CD4-positive, alpha-beta T cell treated with Interferon alpha-2 for 1 hour (primary cell): Measurements from ENCODE around the gene SFXN5.

Experiments
- DNase-seq, 2 donors: peaks; one replicate each; pipeline ENCODE4 v3.0.0-alpha.2; 2020 to 2022

Gene SFXN5

DNA sequence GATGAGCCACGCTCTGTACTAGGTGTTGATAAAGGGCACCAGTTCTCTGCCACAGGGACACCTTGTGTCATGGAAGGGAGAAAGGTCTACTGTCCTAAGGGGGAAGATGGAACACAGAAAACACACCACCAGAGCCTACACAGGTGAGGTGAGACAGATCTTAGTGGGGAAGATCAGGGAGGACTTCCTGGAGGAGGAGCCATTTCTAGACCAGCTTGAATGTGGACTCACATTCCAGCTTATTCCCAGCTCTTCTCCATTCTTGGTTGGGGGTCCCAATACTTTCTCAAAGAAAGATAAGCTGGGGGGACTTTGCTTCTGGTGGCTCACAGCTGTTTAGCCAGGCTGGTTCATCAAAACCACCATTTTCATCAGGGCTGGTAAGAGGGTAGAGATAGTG is 118.0 kb downstream of the SFXN5 start:
- no peak for DNase-seq

DNA sequence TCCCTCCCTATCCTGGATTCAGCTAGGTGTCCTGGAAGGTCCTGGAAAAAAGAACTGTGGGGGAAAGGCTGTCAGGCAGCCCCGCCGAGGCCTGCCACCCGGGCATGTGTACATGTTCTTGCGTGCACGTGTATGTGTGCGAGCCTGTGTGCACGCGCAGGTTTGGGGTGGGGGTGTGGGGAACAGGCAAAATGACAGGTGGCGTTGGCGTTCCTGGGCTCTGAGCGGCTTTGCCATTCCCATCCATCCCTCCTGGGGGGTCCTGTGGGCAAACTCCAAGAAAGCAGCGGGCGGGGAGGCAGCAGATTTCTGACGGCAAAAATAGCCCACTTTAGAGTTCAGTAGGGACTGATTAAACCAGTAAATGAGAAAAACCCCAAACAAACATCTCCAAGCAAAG is 118.6 kb downstream of the SFXN5 start:
- no peak for DNase-seq

DNA sequence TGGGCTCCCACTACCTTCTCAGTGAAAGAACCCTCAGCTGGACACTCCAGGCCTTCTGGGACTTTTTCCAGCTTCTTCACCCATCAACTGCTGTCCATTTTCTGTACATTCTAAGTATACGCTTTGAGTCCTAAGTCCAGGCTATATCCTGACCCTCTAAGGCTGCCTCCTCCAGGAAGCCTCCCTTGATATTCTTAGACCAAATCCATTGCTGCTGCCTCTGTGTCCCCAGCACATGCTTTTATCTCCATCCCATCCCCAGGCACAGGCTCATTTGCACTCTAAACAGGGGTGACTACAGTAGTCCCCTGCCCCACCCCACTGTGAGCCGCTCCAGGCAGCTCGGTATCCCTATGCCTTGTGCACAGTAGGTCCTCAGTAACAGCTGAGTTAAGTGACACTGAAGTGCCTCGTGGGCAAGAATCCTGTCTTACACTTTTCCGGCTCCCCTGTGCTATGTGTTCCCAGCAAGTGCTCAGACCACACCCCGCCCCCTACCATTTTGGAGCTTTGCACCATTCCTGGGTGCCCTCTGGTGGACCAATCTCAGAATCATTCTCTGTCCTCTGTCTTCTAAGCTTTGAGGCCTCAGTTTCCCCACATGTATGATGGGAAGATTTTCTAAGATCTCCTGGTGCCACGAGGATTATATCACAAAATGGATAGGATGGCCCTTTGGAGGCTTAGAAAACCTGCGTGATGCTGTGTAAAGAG is 119.2 kb downstream of the SFXN5 start:
- DNase-seq = no peak

DNA sequence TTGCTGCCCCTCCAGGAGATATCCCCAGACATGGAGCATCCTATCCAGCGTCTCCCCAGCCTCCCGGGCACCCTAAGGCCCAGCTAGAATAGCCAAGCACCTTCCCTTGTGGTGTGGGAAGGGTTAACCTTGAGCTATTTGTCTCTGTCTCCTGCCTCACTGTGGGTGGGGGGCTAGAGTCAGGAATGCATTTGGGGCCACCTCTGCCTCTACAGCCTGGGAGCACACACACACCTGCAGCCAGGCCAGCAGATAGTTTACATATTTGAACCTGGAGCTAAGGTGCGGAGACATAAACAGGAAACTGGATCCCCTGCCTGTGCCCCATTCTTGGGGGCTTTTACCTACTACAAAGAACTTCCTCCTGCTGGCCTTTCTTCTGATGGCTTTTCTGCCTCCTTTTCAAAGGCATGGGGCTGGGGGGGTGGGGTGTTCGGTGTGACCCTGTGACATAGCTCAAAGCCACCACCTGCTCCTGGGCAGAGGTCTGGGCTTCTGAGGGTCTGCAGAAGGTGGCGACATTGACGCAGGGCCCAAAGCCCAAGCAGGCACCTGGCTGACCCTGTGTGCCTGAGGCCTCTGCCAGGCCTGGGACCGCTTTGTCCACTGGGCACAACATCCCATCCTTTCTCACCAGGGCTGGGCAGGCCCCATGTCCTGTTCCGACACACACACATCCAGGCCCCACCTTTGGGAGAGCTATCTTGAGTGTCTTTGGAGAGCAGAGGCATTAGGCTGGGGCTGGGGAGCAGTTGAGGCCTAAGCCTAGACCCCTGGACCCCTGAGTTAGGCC is 120.0 kb downstream of the SFXN5 start:
- DNase-seq = no peak

DNA sequence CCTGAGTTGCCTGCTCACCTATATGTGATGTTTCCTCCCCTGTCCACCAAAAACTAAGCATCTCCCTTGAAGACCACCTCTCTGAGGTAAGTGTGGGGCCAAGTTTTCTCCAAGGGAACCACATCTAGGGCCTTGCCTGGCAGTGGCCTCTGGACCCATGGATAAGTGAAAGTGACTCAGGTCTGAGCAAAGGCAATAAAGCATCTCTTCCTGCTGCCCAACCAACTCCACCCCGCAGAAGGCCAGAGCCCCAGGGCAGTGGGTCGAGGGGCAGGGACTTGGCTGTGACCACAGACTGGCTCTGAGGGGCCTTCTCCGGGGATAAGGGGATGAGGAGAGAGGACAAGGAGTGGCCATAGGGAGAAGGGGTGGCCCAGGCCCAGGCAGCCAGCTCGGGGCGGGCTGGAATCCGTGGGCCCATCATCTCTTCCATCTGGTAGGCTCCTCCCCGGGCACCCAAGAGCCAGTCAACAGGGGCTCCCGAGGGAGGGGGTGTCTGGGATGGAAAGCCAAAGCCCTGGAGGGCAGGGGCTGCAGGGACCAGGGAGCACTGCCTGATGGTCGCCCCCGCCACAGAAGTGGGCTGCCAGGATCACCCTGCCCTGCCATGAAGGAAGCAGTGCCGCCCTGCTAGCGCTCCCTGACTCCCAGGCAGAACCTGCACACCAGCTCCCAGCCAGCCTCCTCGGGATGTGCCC is 120.8 kb downstream of the SFXN5 start:
- DNase-seq = no peak

DNA sequence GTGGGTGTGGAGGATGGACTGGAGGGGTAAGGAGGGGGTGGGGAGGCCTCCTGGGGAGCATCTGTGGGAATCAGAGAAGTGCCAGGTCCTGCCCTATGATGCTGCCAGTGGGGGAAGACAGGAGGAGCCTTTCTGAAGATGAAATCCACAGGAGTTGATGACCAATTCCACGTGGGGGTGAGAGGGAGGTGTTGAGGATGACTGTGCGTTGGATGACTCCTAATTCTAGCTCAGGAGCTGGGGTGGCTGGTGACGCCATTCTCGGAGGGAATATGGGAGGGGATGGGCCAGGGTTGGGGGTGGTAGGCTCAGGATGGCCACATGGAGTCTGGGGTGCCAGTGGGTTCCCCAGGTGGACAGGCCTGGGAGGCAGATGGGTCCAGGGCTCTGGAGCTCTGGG is 121.9 kb downstream of the SFXN5 start:
- DNase-seq = no peak

DNA sequence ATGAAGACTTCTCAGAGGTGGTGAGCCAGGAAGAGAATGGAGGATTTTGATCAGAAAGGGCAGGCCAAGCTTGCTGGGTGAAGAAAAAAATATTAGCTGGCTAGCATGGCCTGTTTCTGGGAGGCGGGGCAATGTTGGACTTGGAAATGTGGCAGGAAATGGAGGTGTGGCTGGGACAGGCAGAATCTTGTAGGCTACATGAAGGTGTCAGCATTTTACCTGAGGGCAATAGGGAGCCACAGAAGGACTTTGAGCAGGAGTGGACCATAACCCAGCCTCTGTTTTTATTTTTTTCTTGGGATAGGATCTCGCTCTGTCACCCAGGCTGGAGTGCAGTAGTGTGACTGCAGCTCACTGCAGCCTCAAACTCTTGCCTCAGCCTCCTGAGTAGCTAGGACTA is 122.5 kb downstream of the SFXN5 start:
- DNase-seq = no peak

DNA sequence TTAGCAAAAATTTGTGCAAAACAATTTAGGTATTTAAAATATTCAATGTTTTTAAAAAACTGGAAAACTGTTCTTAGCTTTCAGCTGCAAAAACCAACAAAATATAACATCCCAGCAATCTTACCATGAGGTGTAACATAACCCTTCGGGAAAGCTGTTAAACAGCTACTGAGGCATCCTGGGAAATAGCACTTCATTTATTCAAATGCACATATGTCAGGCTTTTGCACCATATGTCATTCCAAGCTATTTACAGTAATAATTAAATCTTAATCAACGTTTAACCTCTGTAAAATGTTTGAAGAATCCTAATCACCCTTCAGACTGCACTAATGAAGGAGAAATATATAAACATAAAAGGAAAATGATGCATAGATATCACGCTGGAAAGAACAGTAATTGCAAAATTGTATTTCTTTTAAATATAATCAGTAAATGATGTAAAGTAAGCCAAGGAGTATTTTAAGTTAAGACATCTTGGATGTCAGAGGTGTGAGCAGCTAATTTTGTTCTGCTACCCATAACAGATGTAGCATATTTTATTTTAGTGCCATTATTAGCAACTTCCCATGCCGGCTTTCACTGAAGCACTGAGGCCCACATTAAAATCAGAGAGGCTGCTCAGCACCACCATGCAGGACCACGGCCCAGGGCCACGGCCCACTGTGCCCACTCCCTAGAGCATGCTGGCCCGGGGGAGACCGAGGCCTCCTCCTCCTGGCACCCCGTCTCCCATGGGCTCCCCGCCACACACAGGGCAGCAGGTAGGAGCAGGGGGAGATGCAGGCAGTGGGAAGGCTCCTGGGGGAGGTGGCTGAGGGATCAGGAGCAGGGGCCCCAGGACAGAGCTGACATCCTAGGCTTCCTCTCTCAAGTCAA is 123.3 kb downstream of the SFXN5 start:
- no peak for DNase-seq

DNA sequence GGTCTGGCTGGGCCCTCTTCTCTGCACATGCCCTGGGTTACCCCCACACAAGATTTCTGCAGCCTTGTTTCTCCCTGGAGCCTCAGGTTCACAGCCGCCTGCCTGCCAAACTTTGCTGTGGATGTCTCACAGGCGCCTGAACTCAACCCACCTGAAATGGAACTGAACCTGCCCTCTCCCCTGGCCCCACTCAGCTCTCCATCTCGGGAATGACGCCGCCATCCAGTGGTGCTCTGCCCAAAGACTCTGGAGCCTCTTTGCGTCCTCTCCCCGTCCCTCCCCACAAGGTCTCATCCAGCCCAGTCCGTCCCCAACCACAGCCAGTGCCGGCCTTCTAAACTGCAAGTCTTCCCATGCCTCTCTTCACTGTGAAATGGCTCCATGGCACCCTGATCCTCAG is 125.0 kb downstream of the SFXN5 start:
- no peak for DNase-seq

DNA sequence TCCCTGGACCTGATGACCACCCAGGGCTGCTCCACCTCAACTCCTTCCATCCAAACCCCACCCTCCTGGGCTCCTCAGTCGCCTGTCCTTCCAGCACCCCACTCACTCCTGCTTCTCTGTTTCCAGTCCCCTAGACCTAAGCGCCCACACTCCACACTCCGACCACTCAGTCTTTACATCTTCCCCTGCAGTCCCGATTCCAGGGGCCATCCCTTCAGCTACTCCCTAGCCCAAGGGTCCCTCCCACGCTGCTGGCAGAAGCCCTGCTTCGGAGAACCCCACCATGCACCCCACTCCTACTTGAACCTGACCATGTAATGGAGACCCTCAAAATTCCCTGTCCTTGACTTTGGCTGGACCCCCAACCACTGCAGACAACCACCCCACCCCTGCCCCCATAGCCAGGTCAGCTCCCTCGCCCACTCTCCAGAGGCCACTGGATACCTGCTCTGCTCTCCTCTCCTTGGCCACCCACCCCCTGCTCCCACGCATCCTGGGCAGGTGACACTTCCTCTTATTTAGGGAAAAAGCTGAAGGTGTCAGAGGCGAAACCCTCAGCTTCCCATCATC is 126.0 kb downstream of the SFXN5 start:
- DNase-seq = no peak

DNA sequence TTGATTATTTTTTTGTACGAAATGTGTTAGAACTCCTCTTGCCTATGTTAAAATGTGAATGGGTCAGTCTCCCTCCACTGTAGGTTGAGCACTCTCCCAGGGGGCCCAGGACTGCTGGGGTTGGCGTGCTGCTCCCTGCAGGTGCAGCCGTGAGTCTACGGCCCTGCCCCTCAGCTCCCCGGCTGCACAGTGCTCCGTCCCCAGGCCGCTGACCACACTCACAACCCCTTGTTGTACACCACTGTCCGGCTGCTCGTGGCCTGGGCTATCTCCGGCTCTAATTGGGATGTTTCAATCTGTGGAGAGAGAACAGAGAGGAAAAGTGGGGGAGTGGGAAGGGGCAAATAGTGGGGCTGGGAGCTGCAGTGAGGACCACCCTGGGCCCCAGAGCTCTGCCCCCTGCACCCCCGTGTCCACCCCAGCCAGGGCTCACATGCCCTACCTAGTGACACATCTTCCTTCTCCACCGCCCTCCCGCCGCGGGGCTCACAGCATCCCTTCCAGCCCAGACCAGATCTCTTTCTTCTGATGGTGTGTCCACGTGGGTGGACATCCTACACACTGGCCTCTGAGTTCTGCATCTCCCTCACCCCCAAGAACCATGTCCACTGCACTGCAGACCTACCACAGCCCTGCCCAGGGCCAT is 126.6 kb downstream of the SFXN5 start:
- no peak for DNase-seq

DNA sequence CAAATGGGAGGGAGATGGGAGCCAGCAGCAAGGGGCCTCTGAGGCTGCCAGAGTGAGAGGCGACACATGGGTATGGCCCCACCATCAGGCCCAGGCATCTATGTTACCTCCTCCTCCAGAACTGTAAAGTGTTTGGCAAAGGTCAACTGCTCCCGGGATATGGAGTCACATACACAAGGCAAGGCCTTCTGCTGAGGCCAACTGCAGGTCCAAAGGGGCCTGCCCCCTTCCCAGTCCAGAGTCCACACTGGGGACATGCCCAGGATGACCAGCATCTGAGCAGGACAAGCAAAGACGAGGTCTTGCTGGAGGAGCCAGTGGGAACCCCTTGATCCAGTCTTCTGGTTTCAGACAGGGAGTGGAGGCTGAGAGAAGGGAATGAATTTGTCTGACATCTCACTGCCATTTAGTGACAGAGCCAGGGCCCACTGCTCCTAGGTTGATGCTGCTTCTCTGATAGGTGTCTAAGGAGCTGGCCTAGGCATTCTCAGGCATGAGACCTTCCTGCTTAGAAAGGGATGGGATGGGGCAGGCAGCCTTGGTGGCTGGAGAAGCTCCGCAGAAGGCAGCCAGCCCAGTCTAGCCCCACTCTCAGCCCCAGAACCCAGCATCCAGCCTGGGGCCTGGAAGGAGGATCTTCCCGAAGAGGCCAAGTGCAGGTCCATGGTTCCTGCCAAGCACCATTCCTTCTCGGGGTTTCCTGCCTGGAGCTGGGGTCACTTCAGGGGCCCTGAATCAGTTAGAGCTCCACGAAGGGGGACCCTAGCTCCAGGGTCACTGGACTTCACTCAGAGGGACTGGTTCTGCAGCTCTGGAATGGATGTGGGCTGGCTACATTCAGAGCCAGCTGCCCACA is 127.7 kb downstream of the SFXN5 start:
- no peak for DNase-seq

DNA sequence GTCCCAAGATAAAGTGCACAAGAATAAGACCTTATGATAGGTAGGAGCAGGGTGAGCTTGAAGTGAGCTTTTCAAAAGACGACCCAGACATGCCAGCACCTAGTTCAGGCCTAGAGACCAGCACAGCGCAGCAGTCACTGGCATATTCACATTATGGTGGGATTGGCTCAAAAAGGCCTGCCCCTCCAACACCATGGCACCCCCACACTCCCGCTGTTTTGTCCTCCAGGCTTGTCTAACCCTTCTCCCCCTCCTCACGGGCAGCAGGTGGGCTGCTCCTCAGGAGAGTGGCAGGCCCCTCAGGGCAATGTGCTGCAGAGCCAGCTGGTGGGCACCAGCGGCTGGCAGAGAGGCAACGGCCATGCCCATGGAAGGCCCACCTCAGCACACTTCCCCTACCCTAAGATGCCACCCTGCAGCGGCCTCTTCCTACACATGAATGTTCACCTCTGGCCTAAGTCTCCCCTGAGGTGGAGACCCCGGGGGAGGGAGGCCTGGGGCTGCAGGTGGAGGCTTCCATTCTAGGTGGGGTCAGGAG is 128.6 kb downstream of the SFXN5 start:
- no peak for DNase-seq

DNA sequence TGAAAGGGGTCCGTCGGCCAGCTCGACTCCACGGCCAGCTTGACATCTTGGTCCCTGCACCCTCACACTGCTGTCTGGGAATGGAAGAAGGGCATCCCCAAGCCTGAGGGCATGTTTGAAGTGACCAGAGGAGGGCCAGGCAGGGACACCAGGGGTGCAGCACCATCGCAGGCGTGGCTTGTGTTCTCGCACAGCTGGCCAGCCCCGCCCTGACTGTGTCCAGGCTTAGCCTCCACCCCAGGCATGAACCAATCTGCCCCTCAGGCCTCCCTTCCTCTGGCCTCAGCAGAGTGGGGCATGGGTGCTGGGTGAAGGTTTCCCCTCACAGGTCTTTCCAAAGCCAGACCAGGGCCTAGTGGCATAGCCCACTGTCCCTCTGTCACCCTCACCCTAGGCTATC is 129.2 kb downstream of the SFXN5 start:
- DNase-seq = no peak

DNA sequence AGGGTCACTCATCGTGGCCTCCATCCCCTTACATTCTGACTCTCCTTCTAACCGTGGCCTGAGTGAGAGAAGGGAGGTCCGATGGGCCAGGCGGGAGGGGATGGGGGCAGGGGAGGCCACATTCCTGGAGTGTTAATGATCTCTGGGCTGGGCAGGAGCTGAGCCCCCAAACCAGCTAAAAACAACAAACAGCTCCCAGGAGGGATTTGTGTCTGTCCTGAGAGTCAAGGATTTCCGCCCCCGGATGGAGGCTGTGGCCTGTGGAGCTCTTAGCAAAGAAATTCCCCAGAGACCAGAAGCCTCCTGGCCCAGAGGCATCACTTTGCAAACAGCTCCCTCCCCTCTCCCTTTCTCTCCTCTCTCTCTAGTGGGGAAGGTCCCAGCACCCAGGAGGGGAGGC is 130.7 kb downstream of the SFXN5 start:
- no peak for DNase-seq

DNA sequence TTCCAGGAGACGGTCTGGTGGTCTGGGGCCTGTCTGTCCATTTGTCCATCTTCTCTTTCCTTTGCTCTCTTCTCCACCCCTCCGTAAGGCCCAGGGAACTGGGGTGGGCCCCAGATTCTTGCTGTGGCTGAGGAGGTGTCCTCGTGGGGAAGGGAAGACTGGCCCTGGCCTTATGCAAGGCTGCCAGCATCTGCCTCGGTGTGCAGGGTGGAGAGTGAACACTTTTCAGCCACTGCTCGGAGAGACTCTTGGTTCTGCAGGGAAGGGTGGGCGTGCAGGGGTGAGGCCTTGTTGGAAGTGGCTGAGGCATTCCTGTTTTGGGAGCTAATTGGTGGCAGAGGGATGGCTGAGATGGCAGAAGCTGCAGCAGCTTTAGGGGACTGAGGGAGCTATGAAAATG is 131.2 kb downstream of the SFXN5 start:
- no peak for DNase-seq

DNA sequence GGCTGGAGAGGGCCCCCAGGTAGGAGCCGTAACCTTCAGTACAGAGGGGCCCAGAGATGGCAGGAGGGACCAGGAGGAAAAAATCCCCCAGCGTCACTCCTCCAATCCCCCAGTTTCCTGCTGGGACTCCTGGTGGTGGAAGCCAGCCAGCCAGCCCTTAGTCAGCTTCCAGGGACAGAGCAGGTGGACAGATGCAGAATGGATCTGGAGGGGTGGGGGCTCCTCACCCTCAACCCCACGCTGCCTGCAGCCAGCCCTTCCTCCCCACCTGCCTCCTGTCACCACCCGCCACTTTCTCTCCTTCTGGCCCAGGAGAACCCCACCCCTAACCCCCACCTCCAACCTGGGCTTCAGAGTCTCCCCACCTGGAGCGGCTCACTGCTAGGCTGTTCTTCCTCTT is 133.1 kb downstream of the SFXN5 start:
- no peak for DNase-seq

DNA sequence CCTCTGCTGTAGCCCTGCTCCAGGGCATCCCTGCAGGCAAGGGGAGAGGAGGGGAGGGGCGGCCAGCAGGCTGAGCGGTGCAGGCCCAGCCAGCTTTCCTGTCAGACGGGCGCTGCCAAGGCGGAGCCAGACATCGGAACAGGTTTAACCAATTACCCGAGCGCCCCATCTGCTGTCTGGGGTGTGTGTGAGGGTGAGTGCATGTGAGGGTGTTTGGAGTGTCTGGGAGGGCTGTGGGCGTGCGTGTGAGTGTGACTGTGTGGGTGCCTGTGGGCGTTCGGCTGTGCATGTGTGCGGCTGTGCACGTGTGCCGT is 134.2 kb downstream of the SFXN5 start:
- no peak for DNase-seq

DNA sequence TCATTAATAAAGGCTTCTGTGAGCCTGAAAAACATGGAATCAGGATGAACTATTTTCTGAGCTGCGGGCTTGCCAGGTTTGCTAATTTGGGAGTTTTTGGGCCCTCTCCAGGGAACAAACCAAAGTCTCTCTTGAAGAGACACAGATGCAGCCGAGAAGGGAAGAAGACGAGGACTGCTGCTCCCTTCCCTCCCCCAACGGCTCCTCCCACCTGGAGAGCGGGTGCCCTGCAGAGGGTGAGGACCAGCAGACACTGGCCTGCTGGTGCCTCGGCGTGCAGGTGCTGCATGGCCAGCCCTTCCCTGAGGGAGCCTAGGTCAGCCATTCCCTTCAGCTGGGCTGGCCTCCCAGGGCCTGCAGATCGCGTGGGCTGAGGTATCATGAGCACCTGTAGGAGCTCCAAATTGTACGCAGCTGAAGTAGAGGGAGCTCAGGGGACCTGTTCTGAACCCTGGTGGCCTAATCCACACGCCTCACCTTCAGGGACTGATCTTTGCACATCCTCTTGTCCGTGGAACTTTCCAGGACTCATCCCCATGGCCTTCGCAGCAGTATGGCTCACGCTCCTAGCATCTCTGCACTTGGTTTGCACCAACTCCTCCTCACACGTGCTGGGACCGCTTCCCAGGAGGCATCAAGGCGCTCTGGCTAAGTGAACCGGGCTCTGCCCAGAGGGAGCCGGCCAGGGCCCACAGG is 134.7 kb downstream of the SFXN5 start:
- no peak for DNase-seq

DNA sequence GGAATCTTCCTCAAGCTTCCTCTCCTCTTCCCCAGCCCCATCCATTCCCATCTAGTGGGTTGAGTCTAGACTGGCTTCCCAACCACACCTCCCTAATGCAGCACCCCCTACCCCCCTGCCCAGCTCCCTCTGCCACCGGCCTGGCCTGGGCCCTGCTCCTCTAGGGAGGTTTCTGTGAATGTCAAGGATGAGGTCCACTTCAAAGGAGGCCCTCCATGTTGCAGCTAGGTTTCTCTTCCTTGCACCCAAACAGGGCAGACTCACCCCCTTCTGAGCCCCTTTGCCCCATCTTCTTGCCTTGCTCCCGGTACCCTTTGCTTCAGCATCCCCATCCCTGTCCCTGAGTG is 135.9 kb downstream of the SFXN5 start:
- DNase-seq = no peak
